Measurements from ENCODE around the gene SPECC1. TPM values are rescaled to one million over a fixed set of nuclear protein-coding genes. Genes with fewer than 3 reads are reported as not detected.

The SPECC1 gene
- total RNA-seq, 1 donor from 2014 or later: 69.6 TPM

DNA sequence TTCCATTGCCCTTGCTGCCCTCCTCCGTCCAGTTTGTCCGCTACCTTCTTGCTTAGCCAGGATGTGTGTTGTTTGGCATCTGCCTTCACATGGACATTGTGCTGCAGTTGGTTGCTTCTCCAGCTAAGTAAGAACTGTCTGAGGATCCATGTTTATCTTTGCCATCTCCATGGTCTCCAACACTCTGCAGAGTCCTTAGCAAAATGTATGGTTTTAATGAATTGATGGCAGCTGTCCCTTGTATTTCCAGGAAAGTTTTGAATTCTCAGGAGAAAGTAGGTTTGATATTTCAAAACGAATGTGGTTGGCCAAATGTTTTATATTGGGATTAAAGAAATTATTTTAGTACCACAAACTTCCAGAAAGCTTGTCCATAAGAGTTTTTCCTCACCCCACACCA lies 160.9 kb downstream of the SPECC1 start:
- Mint-ChIP-seq H3K9me3 (ENCODE audit: low read depth) (no peaks in the 10 kb centered on the region), H3K36me3 (ENCODE audit: insufficient read depth) (no peaks in the 10 kb centered on the region), H3K27me3 (no peaks in the 10 kb centered on the region), H3K4me1 (ENCODE audit: low read depth) (peaks cover 32% of the 10 kb centered on the region), H3K27ac (no peak overlapping the region), H3K4me3 (ENCODE audit: low read depth) (no peak overlapping the region)
- DNase-seq (ENCODE audit: low spot score, unreplicated experiment): no peak
- TF ChIP-seq, protein P1, sequence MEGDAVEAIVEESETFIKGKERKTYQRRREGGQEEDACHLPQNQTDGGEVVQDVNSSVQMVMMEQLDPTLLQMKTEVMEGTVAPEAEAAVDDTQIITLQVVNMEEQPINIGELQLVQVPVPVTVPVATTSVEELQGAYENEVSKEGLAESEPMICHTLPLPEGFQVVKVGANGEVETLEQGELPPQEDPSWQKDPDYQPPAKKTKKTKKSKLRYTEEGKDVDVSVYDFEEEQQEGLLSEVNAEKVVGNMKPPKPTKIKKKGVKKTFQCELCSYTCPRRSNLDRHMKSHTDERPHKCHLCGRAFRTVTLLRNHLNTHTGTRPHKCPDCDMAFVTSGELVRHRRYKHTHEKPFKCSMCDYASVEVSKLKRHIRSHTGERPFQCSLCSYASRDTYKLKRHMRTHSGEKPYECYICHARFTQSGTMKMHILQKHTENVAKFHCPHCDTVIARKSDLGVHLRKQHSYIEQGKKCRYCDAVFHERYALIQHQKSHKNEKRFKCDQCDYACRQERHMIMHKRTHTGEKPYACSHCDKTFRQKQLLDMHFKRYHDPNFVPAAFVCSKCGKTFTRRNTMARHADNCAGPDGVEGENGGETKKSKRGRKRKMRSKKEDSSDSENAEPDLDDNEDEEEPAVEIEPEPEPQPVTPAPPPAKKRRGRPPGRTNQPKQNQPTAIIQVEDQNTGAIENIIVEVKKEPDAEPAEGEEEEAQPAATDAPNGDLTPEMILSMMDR (IDR thresholded peaks at IDR 0.05; ENCODE audit: unreplicated experiment): no peak

DNA sequence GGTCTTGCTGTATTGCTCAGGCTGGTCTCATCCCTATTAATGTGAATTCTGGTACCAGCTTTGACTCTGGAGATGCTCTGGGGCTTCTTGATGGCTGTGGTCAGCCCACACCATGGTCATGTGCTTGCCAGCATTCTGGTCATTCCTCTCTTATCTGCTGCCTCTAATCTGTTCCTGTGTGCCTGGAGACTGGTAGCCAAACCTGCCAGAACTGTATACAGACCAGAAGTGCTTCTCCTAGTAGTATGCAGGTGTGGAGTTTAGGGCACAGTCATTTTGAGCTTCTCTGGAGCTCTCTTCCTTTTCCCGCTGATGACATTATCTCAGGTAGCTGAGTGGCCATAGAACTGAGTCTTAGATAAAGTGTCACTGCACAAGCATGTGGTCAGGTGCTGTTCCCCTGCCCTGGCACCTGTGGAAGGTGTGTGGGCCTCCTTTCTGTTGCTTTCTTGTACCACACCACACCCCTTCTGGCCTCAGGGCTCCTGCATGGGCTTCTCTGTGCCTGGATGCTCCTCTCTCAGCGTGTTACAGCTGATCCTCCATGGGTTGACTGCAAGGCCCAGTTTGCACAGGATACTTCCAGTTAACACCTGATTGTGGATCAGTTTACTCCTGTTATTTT lies 162.7 kb downstream of the SPECC1 start:
- Mint-ChIP-seq H3K27ac (peak overlapping the region; percentile 70), H3K4me1 (ENCODE audit: low read depth) (peaks cover 29% of the 10 kb centered on the region)
- TF ChIP-seq, protein P1 (IDR thresholded peaks at IDR 0.05; ENCODE audit: unreplicated experiment): no peak

DNA sequence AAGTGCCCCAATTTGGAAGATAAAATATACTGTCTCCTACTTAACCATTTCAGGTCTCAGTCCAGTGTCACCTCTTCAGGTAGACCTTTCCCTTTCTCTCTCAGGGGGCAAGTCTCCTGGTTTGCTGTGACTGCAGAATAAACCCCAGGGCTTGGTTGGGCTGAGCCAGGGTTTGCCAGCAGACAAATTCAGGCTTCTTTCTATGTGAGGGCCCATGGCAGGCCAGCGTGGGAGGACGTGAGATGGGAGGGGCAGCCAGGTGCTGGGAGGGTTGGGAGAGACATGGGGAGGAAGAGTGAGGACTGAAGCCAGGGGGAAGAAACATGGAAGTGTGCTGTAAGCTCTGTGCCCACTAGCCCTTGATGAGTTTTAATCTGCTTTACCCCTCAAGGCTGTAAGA lies 163.2 kb downstream of the SPECC1 start:
- DNase-seq (ENCODE audit: low spot score, unreplicated experiment): no peak
- Mint-ChIP-seq H3K36me3 (ENCODE audit: insufficient read depth) (no peaks in the 10 kb centered on the region), H3K4me3 (ENCODE audit: low read depth) (no peak overlapping the region), H3K27me3 (no peaks in the 10 kb centered on the region), H3K27ac (peak overlapping the region; percentile 70), H3K4me1 (ENCODE audit: low read depth) (peaks cover 32% of the 10 kb centered on the region), H3K9me3 (ENCODE audit: low read depth) (no peaks in the 10 kb centered on the region)
- TF ChIP-seq, protein P1 (IDR thresholded peaks at IDR 0.05; ENCODE audit: unreplicated experiment): no peak

More for the DNA sequence above, 162.7 kb downstream of the SPECC1 start:
- no peak for DNase-seq (ENCODE audit: low spot score, unreplicated experiment)
- Mint-ChIP-seq H3K27me3 (no peaks in the 10 kb centered on the region), H3K4me3 (ENCODE audit: low read depth) (no peak overlapping the region), H3K36me3 (ENCODE audit: insufficient read depth) (no peaks in the 10 kb centered on the region), H3K9me3 (ENCODE audit: low read depth) (no peaks in the 10 kb centered on the region)

DNA sequence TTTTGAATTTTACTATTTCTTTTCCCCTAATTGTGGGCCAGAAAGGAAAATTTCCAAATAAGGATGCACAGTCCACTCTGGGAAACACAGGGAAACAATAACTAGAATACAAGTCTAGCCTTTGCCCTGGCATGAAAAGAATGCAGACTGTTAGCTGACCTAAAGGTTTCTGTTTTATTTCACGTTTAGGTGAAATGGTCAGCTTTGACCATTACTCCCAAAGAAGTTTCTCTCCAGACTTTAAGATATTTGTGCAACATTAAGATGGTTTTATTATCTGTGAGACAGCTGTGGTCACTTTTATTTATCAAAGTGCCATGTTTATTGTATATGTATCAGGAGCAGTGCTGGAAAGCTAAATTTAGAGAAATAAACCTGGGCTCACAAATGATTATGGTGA lies 163.9 kb downstream of the SPECC1 start:
- TF ChIP-seq, protein P1 (IDR thresholded peaks at IDR 0.05; ENCODE audit: unreplicated experiment): no peak
- Mint-ChIP-seq H3K27ac (no peak overlapping the region), H3K36me3 (ENCODE audit: insufficient read depth) (no peaks in the 10 kb centered on the region), H3K4me3 (ENCODE audit: low read depth) (no peak overlapping the region), H3K4me1 (ENCODE audit: low read depth) (peaks cover 32% of the 10 kb centered on the region), H3K27me3 (no peaks in the 10 kb centered on the region), H3K9me3 (ENCODE audit: low read depth) (no peaks in the 10 kb centered on the region)
- no peak for DNase-seq (ENCODE audit: low spot score, unreplicated experiment)

DNA sequence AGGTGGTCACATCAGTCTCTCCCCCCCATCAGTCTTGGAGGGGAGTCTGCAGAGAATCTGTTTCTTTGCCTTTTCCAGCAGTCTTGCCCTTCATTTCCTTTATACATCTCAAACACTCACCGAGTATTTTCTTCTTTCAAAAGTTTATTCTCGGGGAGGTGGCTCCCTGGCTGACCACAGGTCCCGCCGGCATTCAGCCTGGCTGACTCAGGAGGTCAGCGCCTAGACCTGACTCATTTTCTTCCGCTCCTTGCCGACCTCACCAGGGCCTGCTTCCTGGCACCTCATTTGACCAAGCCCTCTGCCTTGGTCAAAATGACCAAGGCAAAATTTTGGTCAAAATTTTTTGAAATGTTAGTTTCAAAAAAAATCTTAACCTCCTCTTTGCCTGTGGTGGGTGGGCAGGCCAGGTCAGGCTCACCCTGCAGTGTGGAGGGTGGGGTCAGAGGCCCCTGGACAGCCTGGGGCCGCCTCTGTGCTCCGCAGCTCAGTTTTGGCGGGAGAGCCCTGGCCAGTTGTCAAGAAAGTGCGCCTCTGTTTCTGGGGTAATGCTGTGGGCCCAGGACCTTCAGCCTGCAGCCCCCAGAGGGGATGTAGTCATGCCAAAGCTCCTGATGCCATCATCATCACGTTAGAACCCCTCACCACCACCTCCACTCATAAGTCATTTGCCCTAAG lies 165.6 kb downstream of the SPECC1 start:
- no peaks in the 10 kb centered on the region for H3K9me3 Mint-ChIP-seq (ENCODE audit: low read depth)
- no peak for DNase-seq (ENCODE audit: low spot score, unreplicated experiment)
- H3K27me3 Mint-ChIP-seq: no peaks in the 10 kb centered on the region
- H3K4me3 Mint-ChIP-seq (ENCODE audit: low read depth): no peak overlapping the region
- H3K27ac Mint-ChIP-seq: no peak overlapping the region
- H3K4me1 Mint-ChIP-seq (ENCODE audit: low read depth): peaks cover 32% of the 10 kb centered on the region
- TF ChIP-seq, protein P1 (IDR thresholded peaks at IDR 0.05; ENCODE audit: unreplicated experiment): no peak
- H3K36me3 Mint-ChIP-seq (ENCODE audit: insufficient read depth): no peaks in the 10 kb centered on the region
